GM19328 (cell line): ENCODE results near the gene RAP1GAP.

Experiments used
- ATAC-seq: cut with Tn5 transposase; IDR thresholded peaks from one replicate; pipeline ENCODE4 v1.9.1; 2021; ENCODE audit warnings: mild to moderate bottlenecking, moderate library complexity; ENCODE audit not compliant: unreplicated experiment

The RAP1GAP gene

GRCh38 chr1:21663248-21663950 is 5.8 kb downstream of the RAP1GAP start:
- ATAC-seq: no peak

GRCh38 chr1:21662426-21663247 is 6.5 kb downstream of the RAP1GAP start:
- no peak for ATAC-seq

GRCh38 chr1:21661886-21662285 is 7.3 kb downstream of the RAP1GAP start:
- no peak for ATAC-seq

GRCh38 chr1:21659924-21660326 is 9.2 kb downstream of the RAP1GAP start:
- ATAC-seq: no peak

GRCh38 chr1:21659099-21659923 is 9.8 kb downstream of the RAP1GAP start:
- no peak for ATAC-seq

GRCh38 chr1:21657456-21658190 is 11.5 kb downstream of the RAP1GAP start:
- no peak for ATAC-seq

- no peak for ATAC-seq
Observed at GRCh38 chr1:21655748-21656147, 13.4 kb downstream of the RAP1GAP start.

- ATAC-seq: no peak
Observed at GRCh38 chr1:21655259-21655658, 13.9 kb downstream of the RAP1GAP start.

- ATAC-seq: no peak
Observed at GRCh38 chr1:21654209-21654608, 14.9 kb downstream of the RAP1GAP start.

- ATAC-seq: no peak
Observed at GRCh38 chr1:21653744-21654100, 15.4 kb downstream of the RAP1GAP start.

GRCh38 chr1:21652937-21653743 is 16.0 kb downstream of the RAP1GAP start:
- ATAC-seq: no peak

- no peak for ATAC-seq
Observed at GRCh38 chr1:21652101-21652936, 16.8 kb downstream of the RAP1GAP start.

GRCh38 chr1:21651214-21652042 is 17.7 kb downstream of the RAP1GAP start:
- no peak for ATAC-seq

GRCh38 chr1:21650400-21650799 is 18.8 kb downstream of the RAP1GAP start:
- no peak for ATAC-seq

- ATAC-seq: no peak
Observed at GRCh38 chr1:21649315-21649714, 19.8 kb downstream of the RAP1GAP start.

- no peak for ATAC-seq
Observed at GRCh38 chr1:21648791-21649190, 20.4 kb downstream of the RAP1GAP start.

- ATAC-seq: no peak
Observed at GRCh38 chr1:21648352-21648730, 20.8 kb downstream of the RAP1GAP start.
